ENCODE data around the gene ETAA1.

The ETAA1 gene

GRCh38 chr2:67400560-67401485, 3.7 kb downstream of the ETAA1 start:
- TF ChIP-seq, protein P1, sequence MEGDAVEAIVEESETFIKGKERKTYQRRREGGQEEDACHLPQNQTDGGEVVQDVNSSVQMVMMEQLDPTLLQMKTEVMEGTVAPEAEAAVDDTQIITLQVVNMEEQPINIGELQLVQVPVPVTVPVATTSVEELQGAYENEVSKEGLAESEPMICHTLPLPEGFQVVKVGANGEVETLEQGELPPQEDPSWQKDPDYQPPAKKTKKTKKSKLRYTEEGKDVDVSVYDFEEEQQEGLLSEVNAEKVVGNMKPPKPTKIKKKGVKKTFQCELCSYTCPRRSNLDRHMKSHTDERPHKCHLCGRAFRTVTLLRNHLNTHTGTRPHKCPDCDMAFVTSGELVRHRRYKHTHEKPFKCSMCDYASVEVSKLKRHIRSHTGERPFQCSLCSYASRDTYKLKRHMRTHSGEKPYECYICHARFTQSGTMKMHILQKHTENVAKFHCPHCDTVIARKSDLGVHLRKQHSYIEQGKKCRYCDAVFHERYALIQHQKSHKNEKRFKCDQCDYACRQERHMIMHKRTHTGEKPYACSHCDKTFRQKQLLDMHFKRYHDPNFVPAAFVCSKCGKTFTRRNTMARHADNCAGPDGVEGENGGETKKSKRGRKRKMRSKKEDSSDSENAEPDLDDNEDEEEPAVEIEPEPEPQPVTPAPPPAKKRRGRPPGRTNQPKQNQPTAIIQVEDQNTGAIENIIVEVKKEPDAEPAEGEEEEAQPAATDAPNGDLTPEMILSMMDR (IDR thresholded peaks at IDR 0.05) = no peak

DNA sequence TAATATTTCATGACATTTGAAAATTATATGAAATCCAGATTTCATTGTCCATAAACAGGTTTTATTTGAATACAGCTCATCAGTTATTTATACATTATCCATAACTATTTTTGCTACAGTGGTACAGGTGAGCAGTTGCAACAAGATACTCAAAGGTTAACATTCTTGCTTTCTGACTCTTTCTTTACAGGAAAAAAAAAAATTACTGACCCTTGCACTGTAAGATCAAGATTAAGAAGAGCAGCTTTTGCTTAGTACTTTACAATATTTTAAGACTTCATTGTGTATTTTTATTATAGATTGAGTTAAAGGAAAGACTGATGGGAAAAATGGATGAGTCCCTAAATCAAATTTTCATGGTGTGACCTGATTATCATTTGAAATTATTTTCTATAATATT, 11.2 kb downstream of the ETAA1 start:
- TF ChIP-seq, protein P1 (IDR thresholded peaks at IDR 0.05) = no peak

DNA sequence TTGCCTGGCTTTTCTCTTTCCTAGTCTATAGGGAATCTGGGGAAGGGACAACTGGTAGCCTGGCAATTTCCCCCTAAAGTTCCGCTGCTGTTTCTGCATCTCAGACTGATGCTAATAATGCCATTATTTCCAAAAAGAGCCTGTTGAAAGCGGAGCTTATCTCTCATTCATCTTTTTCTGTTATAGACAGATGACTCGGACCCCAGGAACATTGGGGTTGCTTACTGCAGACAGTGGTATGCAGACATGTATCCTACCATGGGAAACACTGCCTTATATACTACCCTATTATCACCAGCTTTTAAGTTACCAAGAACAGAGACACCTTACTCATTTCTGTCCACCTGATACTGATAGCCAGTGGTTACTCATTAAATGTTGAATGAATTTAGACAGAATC, 15.3 kb downstream of the ETAA1 start:
- TF ChIP-seq, protein P1 (IDR thresholded peaks at IDR 0.05) = no peak

DNA sequence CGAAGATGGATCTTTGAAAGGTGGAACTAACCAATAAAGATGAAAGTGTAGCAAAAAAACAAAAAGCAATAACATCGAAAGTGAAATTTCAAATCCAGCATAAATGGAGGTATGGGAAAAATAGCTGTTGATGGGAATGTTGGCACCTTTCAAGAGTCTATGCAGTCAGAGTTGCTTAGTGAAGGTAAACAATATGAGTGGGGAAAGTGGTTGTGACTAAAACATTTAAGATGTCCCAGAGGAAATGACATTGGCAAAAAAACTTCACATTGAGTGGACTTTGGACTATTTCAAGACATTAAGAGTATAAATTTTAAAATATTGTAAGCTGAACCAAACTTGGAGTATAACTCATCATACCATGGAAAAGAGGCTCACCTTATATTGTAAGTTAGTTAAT, 17.7 kb downstream of the ETAA1 start:
- TF ChIP-seq, protein P1 (IDR thresholded peaks at IDR 0.05) = no peak

GRCh38 chr2:67416136-67416535, 19.0 kb downstream of the ETAA1 start:
- TF ChIP-seq, protein P1 (IDR thresholded peaks at IDR 0.05) = no peak

DNA sequence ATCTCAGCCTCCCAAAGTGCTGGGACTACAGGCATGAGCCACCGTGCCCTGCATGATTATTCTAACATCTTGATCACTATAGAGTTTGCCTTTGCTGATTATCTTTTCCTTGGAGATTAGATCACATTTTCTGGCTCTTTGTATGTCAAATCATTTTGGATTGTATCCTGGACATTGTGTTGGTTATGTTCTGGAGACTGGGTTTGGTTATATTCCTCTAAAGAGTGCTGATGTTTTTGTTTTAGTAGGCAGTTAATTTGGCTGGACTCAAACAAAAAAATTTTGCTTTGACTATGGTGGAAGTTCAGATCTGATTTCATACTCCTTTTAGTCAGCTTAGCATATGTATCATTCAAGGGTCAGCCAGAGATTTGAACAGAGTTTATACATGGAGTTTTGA, 26.4 kb downstream of the ETAA1 start:
- TF ChIP-seq, protein P1 (IDR thresholded peaks at IDR 0.05) = no peak

DNA sequence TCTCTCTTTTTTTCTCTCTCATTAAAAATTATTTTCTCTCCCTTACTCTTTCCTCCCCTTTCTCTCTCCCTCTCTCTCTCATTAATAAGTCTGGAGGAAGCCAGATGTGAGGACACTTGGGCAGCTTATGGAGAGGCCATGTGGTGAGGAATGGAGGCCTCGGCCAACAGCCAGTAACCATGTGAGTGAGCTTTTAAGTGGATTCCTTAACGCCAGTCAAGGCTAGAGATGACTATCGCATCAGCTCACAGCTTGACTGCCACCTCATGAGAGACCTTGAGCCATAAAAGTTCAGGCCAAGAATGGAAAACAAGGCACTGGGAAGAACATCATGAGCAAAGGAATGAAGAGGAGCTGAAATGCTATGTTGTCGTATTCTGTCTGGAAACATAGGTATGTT, 39.1 kb downstream of the ETAA1 start:
- TF ChIP-seq, protein P1 (IDR thresholded peaks at IDR 0.05) = no peak
